Measurements from ENCODE around the gene TSSK6. TPM values are rescaled to one million over a fixed set of nuclear protein-coding genes. Genes with fewer than 3 reads are reported as not detected.

Gene TSSK6
- total RNA-seq, 3 donors from 2014 or later, result 1.8 to 2.5 (median 2.3) TPM

DNA sequence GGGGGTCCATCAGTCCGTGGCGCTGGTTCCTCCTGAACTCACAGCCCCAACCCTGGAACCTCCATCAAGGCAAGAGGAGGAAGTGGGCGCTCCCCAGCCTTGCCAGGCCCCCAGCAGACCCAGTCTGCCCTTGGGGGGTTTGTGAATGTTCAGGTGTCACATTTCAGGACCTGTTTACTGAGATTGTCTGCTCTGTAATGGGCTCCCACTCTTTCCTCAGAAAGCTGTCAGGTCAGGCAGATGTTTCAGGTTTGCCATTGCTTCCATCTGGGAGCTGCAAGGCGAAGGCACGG lies 29.4 kb downstream of the TSSK6 start:
- Histone ChIP-seq H3K36me3 (ENCODE audit: low read depth) (no peaks in the 10 kb centered on the region), H3K4me3 (no peak overlapping the region), H3K9me3 (no peaks in the 10 kb centered on the region), H3K4me1 (ENCODE audit: low read depth) (peaks cover 47% of the 10 kb centered on the region)
- ATAC-seq, result no peak
- DNase-seq, result peak in 1 of 3 donors; percentile 35
- intact Hi-C loops (cut with DNase I, micrococcal nuclease), result loop anchor here in 1 of 2 donors (10.0 kb wide), 1 partner anchor 81 kb away; the partner anchor contains the start of gene GATAD2A
- TF ChIP-seq, protein P1, sequence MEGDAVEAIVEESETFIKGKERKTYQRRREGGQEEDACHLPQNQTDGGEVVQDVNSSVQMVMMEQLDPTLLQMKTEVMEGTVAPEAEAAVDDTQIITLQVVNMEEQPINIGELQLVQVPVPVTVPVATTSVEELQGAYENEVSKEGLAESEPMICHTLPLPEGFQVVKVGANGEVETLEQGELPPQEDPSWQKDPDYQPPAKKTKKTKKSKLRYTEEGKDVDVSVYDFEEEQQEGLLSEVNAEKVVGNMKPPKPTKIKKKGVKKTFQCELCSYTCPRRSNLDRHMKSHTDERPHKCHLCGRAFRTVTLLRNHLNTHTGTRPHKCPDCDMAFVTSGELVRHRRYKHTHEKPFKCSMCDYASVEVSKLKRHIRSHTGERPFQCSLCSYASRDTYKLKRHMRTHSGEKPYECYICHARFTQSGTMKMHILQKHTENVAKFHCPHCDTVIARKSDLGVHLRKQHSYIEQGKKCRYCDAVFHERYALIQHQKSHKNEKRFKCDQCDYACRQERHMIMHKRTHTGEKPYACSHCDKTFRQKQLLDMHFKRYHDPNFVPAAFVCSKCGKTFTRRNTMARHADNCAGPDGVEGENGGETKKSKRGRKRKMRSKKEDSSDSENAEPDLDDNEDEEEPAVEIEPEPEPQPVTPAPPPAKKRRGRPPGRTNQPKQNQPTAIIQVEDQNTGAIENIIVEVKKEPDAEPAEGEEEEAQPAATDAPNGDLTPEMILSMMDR (IDR thresholded peaks at IDR 0.05), result no peak

DNA sequence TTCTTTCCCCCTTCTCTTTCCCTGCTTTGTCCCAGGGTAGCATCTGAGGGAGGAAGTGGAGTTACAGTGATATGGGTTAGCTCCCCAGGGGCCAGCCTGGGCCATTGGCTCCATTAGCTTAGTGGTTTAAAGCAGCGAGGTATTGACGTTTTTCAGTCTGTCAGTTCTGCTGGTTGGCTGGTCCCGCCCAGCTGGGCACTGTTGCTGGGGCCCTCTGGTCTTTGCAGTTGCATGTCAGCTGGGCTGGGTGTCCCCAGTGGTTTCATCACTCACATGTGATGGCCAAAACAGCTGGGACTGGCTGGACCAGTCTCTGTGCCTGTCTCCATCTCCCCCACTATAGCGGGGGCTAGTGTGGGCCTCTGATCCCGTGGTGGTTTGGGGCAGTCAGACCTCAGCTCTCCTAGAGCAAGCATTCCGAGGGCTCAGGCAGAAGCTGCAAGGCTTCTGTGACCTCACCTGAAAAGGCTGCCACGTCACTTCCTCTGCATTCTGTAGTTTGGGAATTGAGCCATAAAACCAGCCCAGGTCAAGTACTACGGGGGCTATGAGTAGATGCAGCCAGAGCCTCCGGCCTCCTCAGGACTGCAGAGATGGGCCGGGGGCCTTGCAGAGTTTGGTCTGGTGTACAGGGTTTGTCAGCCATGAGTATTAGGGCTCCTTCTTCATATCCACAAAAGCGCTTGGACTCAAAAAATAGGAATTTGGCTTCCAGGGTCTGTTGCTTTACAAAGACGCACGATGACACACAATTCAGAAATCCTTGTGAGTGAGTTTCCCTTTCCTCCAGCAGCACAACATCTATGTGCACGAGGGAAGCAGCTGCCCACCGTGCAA lies 30.0 kb downstream of the TSSK6 start:
- H3K4me3 ChIP-seq, result no peak overlapping the region
- intact Hi-C loops (cut with DNase I, micrococcal nuclease), result loop anchor here in 1 of 2 donors (10.0 kb wide), 1 partner anchor 81 kb away; the partner anchor contains the start of gene GATAD2A
- no peak for ATAC-seq

DNA sequence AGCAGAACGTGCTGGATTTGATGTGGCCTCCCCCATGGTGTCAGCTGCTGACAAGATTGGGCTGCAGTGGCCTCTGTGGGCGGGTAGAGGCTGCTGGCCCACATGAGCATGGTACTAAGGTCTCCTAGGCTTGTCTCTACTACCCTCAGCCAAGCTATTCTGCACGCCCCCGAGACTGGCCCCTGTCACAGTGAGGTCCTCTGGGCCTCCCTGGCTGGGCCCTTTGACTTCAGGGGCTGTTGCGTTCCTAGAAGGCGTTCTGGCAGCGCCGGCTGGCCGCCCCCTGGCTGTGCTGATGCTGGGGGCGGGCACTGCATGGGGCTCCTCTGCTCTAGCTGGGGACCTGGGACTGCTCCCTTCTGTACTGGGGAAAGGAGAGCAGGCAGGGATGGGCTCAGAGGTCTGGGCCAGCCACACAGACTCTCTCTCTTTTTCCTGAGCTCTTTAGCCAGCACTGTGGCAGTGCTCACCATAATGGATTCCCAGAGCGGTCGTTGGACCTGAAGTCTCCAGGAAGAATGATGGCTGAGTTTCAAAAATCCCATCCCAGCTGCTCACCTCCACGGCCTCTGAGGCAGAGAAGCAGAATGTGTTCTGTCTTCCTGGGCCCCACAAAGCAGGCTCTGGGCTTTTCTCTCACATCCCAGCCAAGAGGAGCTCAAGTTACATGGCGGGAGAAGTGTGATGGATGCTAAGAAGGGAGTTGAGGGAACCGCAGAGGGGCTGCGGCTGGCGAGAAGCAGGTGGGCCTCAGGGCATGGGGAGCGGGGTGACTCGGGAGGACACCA lies 32.3 kb downstream of the TSSK6 start:
- H3K36me3 ChIP-seq (ENCODE audit: low read depth), result no peaks in the 10 kb centered on the region
- TF ChIP-seq, protein P1 (IDR thresholded peaks at IDR 0.05), result no peak
- ATAC-seq, result no peak
- DNase-seq, result peak in 1 of 3 donors; percentile 43
- H3K9me3 ChIP-seq, result no peaks in the 10 kb centered on the region
- intact Hi-C loops (cut with DNase I, micrococcal nuclease), result loop anchor here in 1 of 2 donors (10.0 kb wide), 1 partner anchor 78 kb away; the partner anchor contains the start of gene GATAD2A
- peaks cover 25% of the 10 kb centered on the region for H3K4me1 ChIP-seq (ENCODE audit: low read depth)
- H3K4me3 ChIP-seq, result no peak overlapping the region

More for the DNA sequence above, 30.0 kb downstream of the TSSK6 start:
- DNase-seq, result peak in 1 of 3 donors; percentile 52
- H3K9me3 ChIP-seq, result no peaks in the 10 kb centered on the region
- TF ChIP-seq, protein P1 (IDR thresholded peaks at IDR 0.05), result no peak
- H3K4me1 ChIP-seq (ENCODE audit: low read depth), result peaks cover 41% of the 10 kb centered on the region
- H3K36me3 ChIP-seq (ENCODE audit: low read depth), result no peaks in the 10 kb centered on the region

DNA sequence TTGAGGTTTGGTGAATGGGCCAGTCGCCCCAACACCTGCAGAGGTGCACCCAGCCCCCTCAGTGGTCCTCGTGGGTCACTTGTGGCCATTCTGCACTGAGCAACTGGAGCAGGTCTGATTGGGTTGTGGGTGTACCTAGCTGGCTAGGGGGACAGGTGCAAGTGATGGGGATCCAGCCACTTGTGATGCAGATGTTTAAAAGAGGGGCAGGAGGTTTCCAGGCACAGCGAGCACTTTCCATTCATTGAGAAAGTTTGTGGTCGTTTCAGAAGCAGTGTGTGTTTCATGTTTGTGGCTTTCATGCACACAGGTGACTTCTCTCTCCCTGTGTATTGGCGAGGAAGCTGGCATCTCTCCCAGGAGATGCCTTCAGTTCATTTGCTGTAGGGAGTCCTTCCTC lies 34.7 kb downstream of the TSSK6 start:
- no peaks in the 10 kb centered on the region for H3K9me3 ChIP-seq
- intact Hi-C loops (cut with DNase I, micrococcal nuclease), result loop anchor here in 1 of 2 donors (10.0 kb wide), 1 partner anchor 76 kb away; the partner anchor contains the start of gene GATAD2A
- DNase-seq (no peak), ATAC-seq (no peak)
- no peaks in the 10 kb centered on the region for H3K36me3 ChIP-seq (ENCODE audit: low read depth)
- TF ChIP-seq, protein P1 (IDR thresholded peaks at IDR 0.05), result no peak
- H3K4me1 ChIP-seq (ENCODE audit: low read depth), result peaks cover 15% of the 10 kb centered on the region
- H3K4me3 ChIP-seq, result no peak overlapping the region

DNA sequence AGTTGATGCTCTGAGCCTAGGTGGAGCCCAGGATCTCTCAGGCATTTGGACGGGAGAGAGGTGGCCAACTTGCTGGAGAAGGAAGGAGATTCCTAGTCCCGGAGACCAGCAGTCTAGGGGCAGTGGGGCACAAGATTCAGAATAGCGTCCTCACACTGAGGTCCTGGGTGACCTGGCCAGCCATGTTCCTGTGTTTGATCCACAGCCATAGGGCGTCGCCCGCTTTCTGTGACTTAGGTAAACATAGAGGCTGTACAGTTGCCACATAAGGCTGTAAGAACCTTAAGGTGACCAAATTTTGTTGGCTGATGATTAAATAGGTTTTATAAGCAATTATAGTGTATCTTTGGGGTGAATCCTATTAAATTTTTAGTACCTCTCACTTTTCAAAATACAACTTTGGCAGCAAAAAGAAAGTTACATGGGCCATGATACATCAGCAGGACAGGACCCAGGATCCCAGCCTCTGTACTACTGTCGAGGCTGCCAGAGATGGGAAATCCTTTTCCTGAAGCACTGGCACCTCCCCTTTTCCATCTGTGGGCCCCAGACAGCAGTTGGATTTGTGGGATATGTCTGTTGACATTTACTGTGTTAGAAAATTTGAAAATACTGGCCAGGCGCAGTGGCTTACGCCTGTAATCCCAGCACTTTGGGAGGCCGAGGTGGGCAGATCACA lies 37.5 kb downstream of the TSSK6 start:
- intact Hi-C loops (cut with DNase I, micrococcal nuclease), result no loop called here
- H3K36me3 ChIP-seq (ENCODE audit: low read depth), result no peaks in the 10 kb centered on the region
- peaks cover 15% of the 10 kb centered on the region for H3K4me1 ChIP-seq (ENCODE audit: low read depth)
- H3K4me3 ChIP-seq, result no peak overlapping the region
- DNase-seq (peak; percentile 74 to 79 (median 74)), ATAC-seq (peak; percentile 93)
- TF ChIP-seq, protein P1 (IDR thresholded peaks at IDR 0.05), result no peak
- H3K9me3 ChIP-seq, result no peaks in the 10 kb centered on the region
